GM12878 (cell line): ENCODE measurements around the gene CD200R1. TPM values are rescaled to one million over a fixed set of nuclear protein-coding genes. Genes with fewer than 3 reads are reported as not detected.

Experiments
- ATAC-seq: fragments of 200-7000 bp; cut with Tn5 transposase; 3 replicates; pipeline ENCODE4 v1.9.1; 2020; ENCODE audit warnings: mild to moderate bottlenecking, moderate library complexity
- BruUV-seq: library from RNA; stranded (reverse); fragments of 400-500 nt; replicated peaks from 2 replicates; lab custom pipeline; 2021; lab: Mats Ljungman, UMichigan
- CTCF ChIA-PET: fragments of 300-600 bp; sonication (Branson Sonifier 250); formaldehyde crosslinking; extraction: SDS; loops from one replicate; lab custom pipeline; 2021; ENCODE audit warnings: inconsistent platforms; lab: Yijun Ruan, JAX
- POLR2A ChIA-PET: fragments of 350-600 bp; formaldehyde crosslinking; extraction: SDS; loops from one replicate; lab custom pipeline; 2021; ENCODE audit warnings: inconsistent platforms; lab: Charles Lee
- RAD21 ChIA-PET: fragments of 300-600 bp; sonication (Branson Sonifier 250); formaldehyde crosslinking; loops from one replicate; lab custom pipeline; 2023; ENCODE audit warnings: antibody characterized with exemption; ENCODE audit not compliant: unreplicated experiment; lab: Charles Lee
- SMC1A ChIA-PET: fragments of 300-600 bp; sonication (Branson Sonifier 250); formaldehyde crosslinking; loops from one replicate; lab custom pipeline; 2023; ENCODE audit not compliant: unreplicated experiment, uncharacterized antibody; lab: Charles Lee
- DNase-seq: peaks from one replicate; pipeline ENCODE4 v3.0.0-alpha.2; 2011; ENCODE audit warnings: low read depth, low spot score
- FAIRE-seq: peaks from 3 replicates; lab custom pipeline; 2011; peaks lifted over from hg19 to GRCh38; lab: Jason Lieb, UNC
- H2AFZ ChIP-seq: 2 replicates; pipeline ENCODE4 v1.6.0; 2011; ENCODE audit warnings: low read depth, low read length, control low read depth; ENCODE audit not compliant: control insufficient read depth
- H3K27ac ChIP-seq: 2 replicates; pipeline ENCODE4 v1.5.1; 2011; ENCODE audit warnings: control low read depth; ENCODE audit not compliant: control insufficient read depth, insufficient read depth
- H3K27me3 ChIP-seq, 2 experiments: replicated peaks in 1 of 2; 2 replicates each; pipeline versions ENCODE4 v1.6.0 to v1.6.1; 2011; ENCODE audit warnings: low read length in 1 of 2; ENCODE audit not compliant: control insufficient read depth in 2 of 2, insufficient read depth in 2 of 2
- H3K36me3 ChIP-seq, 2 experiments: 2 replicates each; pipeline ENCODE4 v1.5.1; 2011; ENCODE audit warnings: low read length in 1 of 2; ENCODE audit not compliant: control insufficient read depth in 2 of 2, insufficient read depth in 2 of 2
- H3K4me1 ChIP-seq: 2 replicates; pipeline ENCODE4 v1.6.1; 2011; ENCODE audit warnings: mild to moderate bottlenecking, low read length, moderate library complexity, mixed read lengths; ENCODE audit not compliant: control insufficient read depth, insufficient read depth
- H3K4me2 ChIP-seq: 2 replicates; pipeline ENCODE4 v1.6.0; 2011; ENCODE audit warnings: control low read depth; ENCODE audit not compliant: control insufficient read depth, insufficient read depth
- H3K4me3 ChIP-seq: fragments of 200-600 bp; sonication (generic); 2 replicates; pipeline ENCODE4 v1.5.1; 2016
- H3K79me2 ChIP-seq: 2 replicates; pipeline ENCODE4 v1.6.0; 2011; ENCODE audit warnings: low read length; ENCODE audit not compliant: control insufficient read depth, insufficient read depth
- H3K9ac ChIP-seq: 2 replicates; pipeline ENCODE4 v1.8.0; 2011; ENCODE audit warnings: low read length, control low read depth, mixed read lengths; ENCODE audit not compliant: control insufficient read depth, insufficient read depth
- H3K9me3 ChIP-seq: replicated peaks from 3 replicates; pipeline ENCODE4 v1.5.1; 2011; ENCODE audit warnings: mild to moderate bottlenecking, low read length; ENCODE audit not compliant: control insufficient read depth, insufficient read depth
- H4K20me1 ChIP-seq: 2 replicates; pipeline ENCODE4 v1.6.0; 2011; ENCODE audit not compliant: control insufficient read depth, insufficient read depth
- BMI1 ChIP-seq: fragments of 450-650 bp; IDR thresholded peaks from 2 replicates; pipeline ENCODE4 v1.6.1; 2016; ENCODE audit warnings: mild to moderate bottlenecking, moderate library complexity, borderline replicate concordance
- CTCF ChIP-seq, 3 experiments: IDR thresholded peaks in 2 of 3; conservative IDR thresholded peaks in 1 of 3; 2 replicates each; pipeline ENCODE4 v1.5.1; 2011; ENCODE audit warnings: low read depth in 3 of 3, low read length in 3 of 3, mild to moderate bottlenecking in 3 of 3, control low read depth in 2 of 3, moderate library complexity in 2 of 3, inconsistent platforms in 1 of 3, mixed read lengths in 1 of 3; ENCODE audit not compliant: control insufficient read depth in 2 of 3, insufficient read depth in 1 of 3; ENCODE audit errors: extremely low read depth in 1 of 3
- CUX1 ChIP-seq: IDR thresholded peaks from 2 replicates; pipeline ENCODE4 v1.6.1; 2012; ENCODE audit warnings: improper control_type of control experiment, low read depth, low read length; ENCODE audit not compliant: insufficient replicate concordance
- FOS ChIP-seq: IDR thresholded peaks from 3 replicates; pipeline ENCODE4 v1.6.1; 2011; ENCODE audit warnings: borderline replicate concordance; ENCODE audit not compliant: insufficient read length; ENCODE audit errors: extremely low read depth
- IKZF2 ChIP-seq, 2 experiments: fragments of 450-650 bp; IDR thresholded peaks; 2 replicates each; pipeline ENCODE4 v1.6.1; 2017; ENCODE audit warnings: mild to moderate bottlenecking in 2 of 2, moderate library complexity in 2 of 2
- KDM1A ChIP-seq: fragments of 200-600 bp; sonication (generic); IDR thresholded peaks from 2 replicates; pipeline ENCODE4 v1.6.1; 2016; ENCODE audit warnings: borderline replicate concordance
- MAX ChIP-seq: IDR thresholded peaks from 2 replicates; pipeline ENCODE4 v1.6.1; 2012; ENCODE audit warnings: low read depth, low read length, improper control_type of control experiment
- SUZ12 ChIP-seq: fragments of 200-600 bp; sonication (generic); IDR thresholded peaks from one replicate; pipeline ENCODE4 v1.6.1; 2018; ENCODE audit warnings: antibody characterized with exemption, mild to moderate bottlenecking; ENCODE audit not compliant: unreplicated experiment
- ZNF592 ChIP-seq: fragments of 450-650 bp; IDR thresholded peaks from 2 replicates; pipeline ENCODE4 v1.6.1; 2017; ENCODE audit warnings: mild to moderate bottlenecking, moderate library complexity
- WGBS: methylation state at CpG from one replicate; pipeline ENCODE4 v1.1.6; 2016; ENCODE audit warnings: low lambda C conversion rate; ENCODE audit not compliant: insufficient replicate concordance, insufficient coverage; ENCODE audit errors: missing lambda C conversion rate; 5-methylcytosine and 5-hydroxymethylcytosine counted together
- in situ Hi-C: fragments of 300-500 bp; cut with MboI; formaldehyde crosslinking; loops from 9 replicates; pipeline ENCODE4 v1.14.3; 2018; ENCODE audit warnings: mixed read lengths
- intact Hi-C: fragments of 100-400 bp; cut with micrococcal nuclease; formaldehyde crosslinking; loops from one replicate; pipeline ENCODE4 v1.14.2; 2022; ENCODE audit not compliant: unreplicated experiment
- polyA plus RNA-seq, 11 experiments: library from polyadenylated mRNA; depleted of rRNA in 4 of 11; unstranded in 6 of 11; stranded (reverse) in 5 of 11; fragments of >200 nt; fragmentation: Nextera tagmentation in 4 of 11; fragmentation: Illumina TruSeq in 1 of 11; extraction: Ambion mirVana in 4 of 11; extraction: Trizol in 1 of 11; gene quantifications; 1 replicate in 1 of 11; 2 replicates in 10 of 11; pipeline versions ENCODE4 v1.2.1 to v1.2.3, GENCODE V29; 2011 to 2016; ENCODE audit warnings: inconsistent platforms in 2 of 11, missing spikeins in 2 of 11, low read depth in 1 of 11
- total RNA-seq, 4 experiments: library from RNA; depleted of rRNA in 3 of 4; stranded (reverse); fragments of >200 nt in 3 of 4; fragmentation: Illumina TruSeq in 1 of 4; extraction: Trizol in 1 of 4; gene quantifications; 2 replicates each; pipeline versions ENCODE4 v1.2.1 to v1.2.3, GENCODE V29; 2013 to 2021

CD200R1 gene
- total and polyA plus RNA-seq, 10 of the 15 experiments (the other 5 are each of a cell fraction or from before 2014, with no cell fraction given): 0.15 to 1.1 (median 0.88) TPM

GRCh38 chr3:112966633-112967032 lies 8.3 kb downstream of the CD200R1 start:
- Histone ChIP-seq H3K9ac (no peak overlapping the region), H3K4me1 (peaks cover 25% of the 10 kb centered on the region), H3K9me3 (peaks cover 11% of the 10 kb centered on the region), H3K4me2 (peak overlapping the region; percentile 53), H3K27me3 (no peaks in the 10 kb centered on the region), H3K4me3 (no peak overlapping the region), H4K20me1 (no peaks in the 10 kb centered on the region), H3K27ac (0 out of 2 replicates have a peak overlapping the region, but pooled peaks have one; percentile 44), H3K36me3 (no peaks in the 10 kb centered on the region), H2AFZ (peak overlapping the region; percentile 55), H3K79me2 (no peaks in the 10 kb centered on the region; the same call in none of the 2 replicates)
- 6% methylated on average over 2 of the region's 2 CpGs for WGBS
- RAD21 ChIA-PET: interaction anchor here (0.7 to 3.3 kb wide), 5 partner anchors 12 to 232 kb away, joined by 3 to 14 read pairs (median 7); no protein-coding TSS in a partner anchor
- SMC1A ChIA-PET: interaction anchor here (1.0 to 4.6 kb wide), 15 partner anchors 8 to 232 kb away, joined by 3 to 26 read pairs (median 3); partner anchors contain the start of gene CD200R1
- DNase-seq (no peak), ATAC-seq (no peak; the same call in 2 of the 3 replicates), FAIRE-seq (no peak)
- intact Hi-C loops (no loop called here), in situ Hi-C loops (no loop called here)
- BruUV-seq: no TSS peak
- CTCF ChIA-PET: interaction anchor here (0.6 to 5.0 kb wide), 9 partner anchors 13 to 371 kb away, joined by 3 to 26 read pairs (median 3); no protein-coding TSS in a partner anchor
- POLR2A ChIA-PET: interaction anchor here (0.6 kb wide), 1 partner anchor 9 kb away, joined by 6 read pairs; no protein-coding TSS in a partner anchor
- TF ChIP-seq CTCF (IDR thresholded peaks at IDR 0.05 in 2 of 3, conservative IDR thresholded peaks at IDR 0.05 in 1 of 3; ENCODE audit: control insufficient read depth in 2 of 3, extremely low read depth in 1 of 3, insufficient read depth in 1 of 3, low read depth in 3 of 3, low read length in 3 of 3): no peak
- TF ChIP-seq MAX: no peak
- TF ChIP-seq KDM1A: no peak
- TF ChIP-seq FOS: no peak
- TF ChIP-seq ZNF592: no peak
- no peak for TF ChIP-seq BMI1
- TF ChIP-seq SUZ12: no peak
- peak in 1 of 2 experiments; percentile 29; a peak in 1 of 4 replicates for TF ChIP-seq IKZF2 (IDR thresholded peaks at IDR 0.05)
- no peak for TF ChIP-seq CUX1
